CD4-positive, alpha-beta T cell treated with Interleukin-17A for 1 hour (primary cell): ENCODE data around the gene RPRD1A.

Experiments
- DNase-seq: peaks from one replicate; pipeline ENCODE4 v3.0.0-alpha.2; 2020

Gene RPRD1A

DNA sequence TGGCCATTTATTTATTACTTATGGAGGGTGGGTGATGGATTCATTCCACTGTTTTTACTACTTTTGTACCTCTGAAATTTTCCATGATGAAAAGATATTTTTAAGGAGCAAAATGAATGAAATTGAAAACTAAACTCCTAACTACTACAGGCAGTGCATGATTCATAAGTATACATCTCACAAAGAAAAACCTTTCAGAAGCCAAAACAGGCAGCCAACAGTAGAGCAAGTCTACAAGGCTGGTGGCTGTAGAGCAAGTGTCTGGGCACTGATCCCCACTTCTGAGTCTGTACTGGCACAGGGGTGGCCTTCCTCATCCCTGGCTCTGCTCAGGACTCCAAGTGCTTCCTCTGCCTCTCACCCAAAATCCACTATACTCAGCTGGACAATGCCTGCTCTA, 103.0 kb downstream of the RPRD1A start:
- DNase-seq = no peak

GRCh38 chr18:35962320-35962719, 105.0 kb downstream of the RPRD1A start:
- no peak for DNase-seq

GRCh38 chr18:35956226-35956625, 111.1 kb downstream of the RPRD1A start:
- DNase-seq = no peak

- no peak for DNase-seq
These were observed 113.7 kb downstream of the RPRD1A start for GRCh38 chr18:35953688-35954087.

DNA sequence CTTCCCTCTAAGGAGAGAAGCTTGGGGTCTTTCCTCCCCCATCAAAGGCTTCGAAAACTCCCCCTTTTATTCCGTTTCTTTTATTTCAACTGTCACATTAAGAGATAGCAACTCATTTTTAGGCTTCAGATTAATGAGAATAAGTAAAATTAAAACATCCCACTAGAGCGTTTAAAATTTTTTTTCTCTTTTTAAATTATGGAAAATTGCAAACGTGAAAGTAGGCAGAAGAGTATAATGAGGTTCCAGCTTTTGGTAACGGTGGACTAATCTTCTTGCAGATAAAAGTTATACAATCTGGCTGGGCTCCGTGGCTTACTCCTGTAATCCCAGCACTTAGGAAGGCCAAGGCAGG, 116.8 kb downstream of the RPRD1A start:
- DNase-seq = no peak

- DNase-seq = peak; percentile 68
These were observed 117.3 kb downstream of the RPRD1A start for GRCh38 chr18:35949903-35950627.

DNA sequence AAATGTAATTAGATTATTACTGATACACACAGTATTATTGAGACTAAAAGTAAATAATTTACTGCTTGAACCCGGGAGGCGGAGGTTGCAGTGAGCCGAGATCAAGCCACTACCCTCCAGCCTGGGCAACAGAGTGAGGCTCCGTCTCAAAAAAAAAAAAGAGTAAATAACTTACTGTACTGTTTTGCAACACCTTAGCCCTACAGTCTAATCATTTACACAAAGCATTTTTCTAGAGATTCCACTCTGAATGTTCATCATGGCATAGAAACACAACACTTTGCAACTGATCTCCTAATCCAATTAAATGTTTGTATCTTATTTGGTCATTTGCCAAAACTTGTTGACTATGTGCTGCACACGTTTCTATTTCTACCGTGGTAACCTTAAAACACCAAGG, 118.3 kb downstream of the RPRD1A start:
- DNase-seq = no peak

- no peak for DNase-seq
These were observed 119.3 kb downstream of the RPRD1A start for GRCh38 chr18:35948080-35948479.

DNA sequence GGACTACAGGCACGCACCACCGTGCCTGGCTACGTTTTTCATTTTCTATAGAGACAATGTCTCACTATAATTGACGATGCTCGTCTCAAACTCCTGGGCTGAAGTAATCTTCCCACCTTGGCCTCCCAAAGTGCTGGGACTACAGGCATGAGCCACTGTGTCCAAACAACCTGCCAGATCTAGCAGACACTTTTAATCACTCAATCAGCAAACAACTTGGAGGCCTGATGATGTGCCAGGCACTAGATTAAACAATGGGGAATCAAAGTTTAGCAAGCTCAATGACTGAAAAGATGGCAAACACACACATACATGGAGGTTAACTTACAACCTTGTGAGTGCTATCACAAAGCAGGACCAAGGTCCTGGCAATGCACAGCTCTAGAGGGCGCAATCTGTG, 124.7 kb downstream of the RPRD1A start:
- DNase-seq = no peak

DNA sequence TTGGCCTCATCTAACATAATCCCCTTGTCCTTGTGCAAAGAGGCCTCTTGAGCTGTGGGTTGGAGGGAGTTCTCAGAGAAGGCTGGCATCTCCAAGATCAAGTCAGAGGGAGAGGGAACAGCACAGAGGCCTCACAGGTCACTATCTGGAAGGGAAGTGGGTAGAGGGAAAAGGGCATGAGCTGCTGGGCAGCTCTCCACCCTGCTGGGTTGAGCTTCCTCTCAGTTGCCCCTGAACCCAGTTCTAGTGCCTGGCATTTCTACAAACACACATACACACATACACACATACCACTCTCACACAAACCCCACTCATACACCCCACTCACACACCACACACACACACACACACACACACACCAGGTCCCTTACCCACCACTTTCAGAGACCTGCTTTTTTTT, 125.2 kb downstream of the RPRD1A start:
- no peak for DNase-seq

- no peak for DNase-seq
These were observed 126.1 kb downstream of the RPRD1A start for GRCh38 chr18:35941299-35941698.
